HG02970 (cell line): ENCODE results near the gene IFI16.
"Not testable (repeated sequence)": the region's sequence is repeated elsewhere in the genome, so short reads cannot be mapped to it uniquely, and the experiment has no call there.

Experiments used
- ATAC-seq: cut with Tn5 transposase; IDR thresholded peaks from one replicate; pipeline ENCODE4 v1.9.1; 2021; ENCODE audit warnings: mild to moderate bottlenecking, moderate library complexity, moderate number of reproducible peaks; ENCODE audit not compliant: unreplicated experiment, low FRiP score

The IFI16 gene

DNA sequence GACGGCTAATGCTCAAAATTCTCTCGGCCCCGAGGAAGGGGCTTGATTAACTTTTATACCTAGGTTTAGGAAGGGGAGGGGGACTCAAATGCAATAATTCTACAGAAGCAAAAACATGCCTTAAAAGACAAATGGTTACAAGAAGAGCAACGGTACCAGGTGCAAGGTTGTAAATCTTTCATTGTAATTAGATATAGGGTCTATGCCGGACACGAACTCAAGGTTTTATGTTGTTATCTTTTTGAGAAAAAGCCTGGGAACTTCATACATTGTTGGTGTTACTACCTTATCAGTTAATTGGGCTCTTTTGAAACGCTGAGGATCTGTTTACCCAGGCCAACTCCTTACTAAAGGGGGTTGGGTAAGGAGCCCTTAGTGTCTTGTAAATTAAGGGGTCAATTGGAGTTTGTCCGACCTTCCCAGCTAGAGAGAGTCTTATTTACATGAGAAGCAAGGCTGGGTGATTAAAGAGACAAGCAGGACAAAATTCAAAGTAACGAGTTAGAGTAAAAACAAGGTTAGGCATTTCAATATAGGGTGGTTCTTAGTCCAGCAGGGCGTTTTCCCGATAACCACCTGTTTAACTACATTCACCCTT, 3.4 kb upstream of the IFI16 start:
- ATAC-seq: not testable (repeated sequence)

DNA sequence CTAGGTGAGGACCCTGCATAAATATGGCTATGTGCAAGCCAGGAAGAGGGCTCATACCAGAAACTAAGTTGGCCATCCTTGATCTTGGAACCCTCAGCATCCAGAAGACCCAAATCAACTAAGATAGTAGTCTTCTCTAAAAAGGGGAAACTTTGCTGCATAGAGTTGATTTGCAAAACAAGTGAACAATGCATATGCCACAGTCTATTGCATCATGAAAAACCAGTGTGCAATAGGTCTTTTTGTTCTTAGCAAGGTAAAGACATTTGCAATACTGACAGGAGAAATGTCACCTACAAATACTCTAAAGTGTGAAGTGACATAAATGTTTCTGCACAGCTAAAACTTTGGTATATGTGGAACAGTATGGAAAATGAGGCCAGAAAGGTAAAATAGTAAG, 2.0 kb upstream of the IFI16 start:
- no peak for ATAC-seq

DNA sequence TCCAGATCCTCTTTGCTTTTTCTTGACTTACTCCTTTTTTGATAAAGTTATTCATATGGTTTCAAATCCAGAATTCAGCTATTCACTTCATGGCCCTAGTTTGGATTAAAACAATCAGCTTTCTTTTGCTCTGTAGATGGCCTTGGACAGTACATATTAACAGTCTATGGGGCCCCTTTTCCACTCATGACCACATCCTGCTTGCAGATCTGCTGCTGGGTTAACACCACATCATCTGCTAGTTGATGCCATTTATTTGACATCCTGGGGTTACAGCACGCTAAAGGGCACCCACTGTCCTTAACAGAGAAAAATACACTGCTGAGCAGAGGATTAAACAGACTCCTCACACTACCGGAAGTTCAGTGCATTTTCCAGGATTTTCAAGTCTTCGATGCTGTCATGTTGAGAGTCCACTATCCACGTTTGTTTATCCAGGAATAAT, 941 bp upstream of the IFI16 start:
- peak; percentile 55 for ATAC-seq

GRCh38 chr1:159009287-159009686, 420 bp upstream of the IFI16 start:
- no peak for ATAC-seq

GRCh38 chr1:159010391-159010790, 684 bp downstream of the IFI16 start:
- ATAC-seq: no peak

- ATAC-seq: not testable (repeated sequence)
Observed at GRCh38 chr1:159011001-159011400, 1.3 kb downstream of the IFI16 start.

DNA sequence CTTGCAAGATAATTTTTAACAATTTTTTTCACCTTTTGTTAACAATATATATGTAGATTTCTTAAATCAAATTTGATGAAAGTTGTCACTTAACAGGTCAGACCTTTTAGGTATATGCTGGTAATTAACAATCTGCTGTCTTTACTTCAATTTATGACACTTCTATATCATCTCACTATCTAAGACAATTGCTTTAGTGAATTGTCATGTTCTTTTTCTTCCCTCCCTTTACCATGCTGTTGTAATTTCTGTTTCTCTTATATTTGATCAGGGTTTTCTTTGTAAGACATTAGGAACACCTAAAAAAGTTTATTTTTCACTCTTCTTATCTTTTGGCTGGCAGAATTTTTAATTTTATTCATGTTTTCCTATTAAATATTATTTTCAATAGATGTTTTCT, 2.0 kb downstream of the IFI16 start:
- ATAC-seq: no peak

- peak; percentile 37 for ATAC-seq
Observed at GRCh38 chr1:159012495-159012894, 2.8 kb downstream of the IFI16 start.

GRCh38 chr1:159014003-159014571, 4.4 kb downstream of the IFI16 start:
- ATAC-seq: no peak

- ATAC-seq: no peak
Observed at GRCh38 chr1:159014851-159015250, 5.1 kb downstream of the IFI16 start.

DNA sequence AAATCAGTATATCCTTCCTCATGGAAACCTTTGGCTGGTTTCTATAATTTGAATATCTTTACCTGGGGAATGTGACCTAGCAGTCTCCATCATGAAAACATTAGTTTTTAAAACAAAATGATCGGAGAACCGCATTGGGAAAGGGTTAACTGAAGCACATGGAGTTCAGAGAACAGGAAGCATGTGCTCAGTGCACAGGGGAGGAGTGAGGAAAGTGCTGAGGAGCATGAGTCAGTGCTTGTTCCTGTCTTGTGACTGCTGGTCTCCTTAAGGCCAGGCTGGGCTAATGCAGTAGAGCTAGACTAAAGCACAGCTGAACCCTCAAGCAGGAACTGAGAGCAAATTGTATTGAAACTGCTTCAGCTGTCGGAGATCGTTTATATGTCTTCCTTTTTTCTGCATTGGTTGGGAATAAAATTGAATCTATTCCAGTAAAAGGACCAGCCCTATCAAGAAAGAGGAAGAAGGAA, 5.8 kb downstream of the IFI16 start:
- peak; percentile 59 for ATAC-seq

DNA sequence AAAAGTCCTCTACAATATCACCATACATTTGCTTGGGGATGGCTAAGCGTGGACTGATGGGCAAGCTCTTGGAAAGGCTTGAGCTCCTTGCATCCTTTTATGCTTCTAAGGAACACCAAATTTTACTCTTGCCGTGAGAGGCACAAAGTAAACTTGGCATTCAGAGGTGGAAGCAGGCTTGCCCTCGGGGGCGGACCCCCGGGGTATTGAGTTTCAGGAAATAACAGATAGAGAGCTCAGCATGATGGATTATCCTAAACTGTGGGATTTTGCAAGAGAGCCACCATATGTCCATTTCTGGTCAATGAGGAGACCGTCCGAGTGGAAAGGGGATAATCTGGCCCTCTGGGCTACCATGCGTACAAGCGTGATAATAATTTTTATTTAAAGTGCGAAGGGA, 14.0 kb downstream of the IFI16 start:
- no peak for ATAC-seq

DNA sequence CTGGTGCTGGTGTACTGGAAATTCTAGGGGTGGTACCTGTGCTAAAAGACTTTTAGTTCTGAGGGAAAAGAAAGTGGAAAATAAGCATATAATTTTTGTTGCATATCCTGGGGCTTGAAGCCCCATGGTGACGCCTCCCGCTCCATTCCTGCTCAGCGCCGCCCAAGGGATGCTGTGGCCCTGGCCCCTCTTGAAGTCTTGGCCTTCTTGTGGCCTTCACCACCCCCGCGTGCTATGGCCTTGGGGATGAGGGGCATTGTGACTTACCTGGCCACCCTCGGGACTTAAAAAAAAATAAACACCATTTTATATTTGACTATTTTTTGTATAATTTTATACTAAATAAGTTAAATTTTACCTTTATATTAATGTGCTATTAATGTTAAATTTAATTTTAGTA, 15.3 kb downstream of the IFI16 start:
- ATAC-seq: no peak

DNA sequence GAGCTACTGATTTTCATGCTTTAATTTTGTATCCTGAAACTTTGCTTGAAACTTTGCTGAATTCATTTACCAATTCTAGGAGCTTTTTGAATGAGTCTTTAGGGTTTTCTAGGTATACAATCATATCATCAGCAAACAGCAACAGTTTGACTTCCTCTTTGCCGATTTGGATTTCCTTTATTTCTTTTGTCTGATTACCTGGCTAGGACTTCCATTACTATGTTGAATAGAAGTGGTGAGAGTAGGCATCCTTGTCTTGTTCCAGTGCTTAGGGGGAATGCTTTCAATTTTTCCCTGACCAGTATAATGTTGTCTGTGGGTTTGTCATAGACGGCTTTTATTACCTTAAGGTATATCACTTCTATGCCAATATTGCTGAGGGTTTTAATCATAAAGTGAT, 17.1 kb downstream of the IFI16 start:
- ATAC-seq: not testable (repeated sequence)

DNA sequence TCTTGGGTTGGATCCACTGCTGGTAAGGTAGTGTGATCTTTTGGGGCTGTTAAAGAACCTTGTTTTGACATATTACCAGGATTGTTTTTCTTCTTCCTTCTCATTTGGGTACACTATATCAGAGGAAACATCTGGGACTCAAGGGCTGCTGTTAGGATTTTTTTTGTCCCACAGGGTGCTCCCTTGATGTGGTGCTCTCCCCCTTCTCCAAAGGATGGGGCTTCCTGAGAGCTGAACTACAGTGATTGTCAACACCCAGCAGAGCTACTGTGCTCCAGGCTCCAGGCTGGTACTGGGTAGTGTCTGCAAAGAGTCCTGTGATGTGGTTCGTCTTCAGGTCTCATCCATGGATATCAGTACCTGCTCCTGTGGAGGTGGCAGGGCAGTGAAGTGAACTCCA, 20.6 kb downstream of the IFI16 start:
- no peak for ATAC-seq

DNA sequence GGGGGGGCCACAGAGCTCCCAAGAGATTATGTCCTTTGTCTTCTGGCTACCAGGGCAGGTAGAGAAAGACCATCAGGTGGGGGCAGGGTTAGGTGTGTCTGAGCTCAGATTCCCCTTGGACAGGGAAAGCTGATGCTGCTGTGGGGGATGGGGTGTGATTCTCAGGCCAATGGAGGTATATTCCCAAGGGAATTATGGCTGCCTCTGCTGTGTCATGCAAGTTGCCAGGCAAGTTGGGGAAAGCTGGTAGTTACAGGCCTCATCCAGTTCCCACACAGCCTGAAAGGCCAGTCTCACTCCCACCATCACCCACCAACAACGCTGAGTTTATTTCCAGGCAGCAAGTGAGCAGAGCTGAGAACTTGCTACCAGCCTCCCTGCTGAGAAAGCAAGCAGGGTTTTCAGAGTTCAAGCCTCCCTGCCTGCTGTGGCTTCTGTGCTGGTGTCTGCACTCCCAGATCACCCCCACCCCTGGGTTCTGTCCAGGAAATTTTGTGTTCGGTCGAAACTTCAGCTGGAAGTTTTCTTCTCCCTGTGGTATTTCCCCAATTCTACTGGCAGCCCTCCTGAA, 21.3 kb downstream of the IFI16 start:
- no peak for ATAC-seq

GRCh38 chr1:159040206-159040605, 30.5 kb downstream of the IFI16 start:
- no peak for ATAC-seq

- ATAC-seq: no peak
Observed at GRCh38 chr1:159040893-159041724, 31.4 kb downstream of the IFI16 start.

DNA sequence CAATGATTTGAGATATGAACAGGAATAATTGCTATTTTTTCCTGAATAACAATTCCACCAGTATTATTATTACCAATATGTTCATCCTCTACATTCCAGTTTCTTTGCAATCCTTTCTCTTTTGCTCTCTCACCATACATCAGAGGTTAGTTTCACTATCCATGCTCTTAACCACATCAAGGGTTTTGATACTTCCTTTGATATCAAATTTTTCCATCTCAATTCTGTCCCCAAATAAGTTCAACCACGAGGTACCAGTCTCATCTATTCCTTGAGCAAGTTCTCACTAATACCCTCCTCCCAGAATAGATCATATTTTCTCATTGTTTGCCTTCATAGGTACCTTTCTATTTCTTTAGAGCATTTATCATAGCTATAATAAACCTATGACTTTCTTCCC, 36.8 kb downstream of the IFI16 start:
- not testable (repeated sequence) for ATAC-seq

DNA sequence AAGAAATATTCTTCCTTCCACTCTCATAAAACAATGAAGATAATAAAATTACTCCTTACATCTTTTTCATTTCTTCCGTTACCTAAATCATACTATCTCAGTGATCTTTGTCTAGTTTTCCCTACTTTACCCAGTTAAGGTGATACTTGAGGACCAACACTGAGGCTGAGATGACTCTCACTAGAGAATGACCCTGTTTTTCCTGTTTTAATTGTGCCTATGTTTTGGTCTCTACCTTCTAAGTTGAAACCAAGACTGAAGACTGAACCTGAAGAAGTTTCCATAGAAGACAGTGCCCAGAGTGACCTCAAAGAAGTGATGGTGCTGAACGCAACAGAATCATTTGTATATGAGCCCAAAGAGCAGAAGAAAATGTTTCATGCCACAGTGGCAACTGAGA, 41.7 kb downstream of the IFI16 start:
- ATAC-seq: no peak

- no peak for ATAC-seq
Observed at GRCh38 chr1:159054427-159054826, 44.7 kb downstream of the IFI16 start.
